Endothelial cell of umbilical vein (primary cell): Measurements from ENCODE around the gene ZNF423. TPM values are rescaled to one million over a fixed set of nuclear protein-coding genes. Genes with fewer than 3 reads are reported as not detected.

Experiments used
- BruUV-seq: library from RNA; stranded (reverse); fragments of 400-500 nt; replicated peaks from 2 replicates; lab custom pipeline; 2021; lab: Mats Ljungman, UMichigan
- CTCF ChIA-PET: fragments of 300-600, 350-600 bp; sonication (Branson Sonifier 250); formaldehyde crosslinking; loops from one replicate; lab custom pipeline; 2021; ENCODE audit warnings: antibody characterized with exemption, inconsistent platforms; lab: Charles Lee
- POLR2A ChIA-PET: fragments of 300-600, 350-600 bp; sonication (Branson Sonifier 250); formaldehyde crosslinking; loops from one replicate; lab custom pipeline; 2021; ENCODE audit warnings: antibody characterized with exemption, inconsistent platforms; lab: Charles Lee
- DNase-seq: peaks from one replicate; pipeline ENCODE4 v3.0.0-alpha.2; 2011; ENCODE audit warnings: low read depth, low spot score
- FAIRE-seq: peaks from 2 replicates; lab custom pipeline; 2011; peaks lifted over from hg19 to GRCh38; lab: Jason Lieb, UNC
- H2AFZ ChIP-seq: 2 replicates; pipeline ENCODE4 v1.6.0; 2012; ENCODE audit warnings: low read depth, low read length, control low read depth, inconsistent platforms
- H3K27ac ChIP-seq: 2 replicates; pipeline ENCODE4 v1.5.1; 2011; ENCODE audit warnings: low read depth, mild to moderate bottlenecking, control low read depth, low read length, moderate library complexity; ENCODE audit not compliant: insufficient read depth
- H3K27me3 ChIP-seq, 2 experiments: 2 replicates each; pipeline versions ENCODE4 v1.6.0 to v1.6.1; 2011; ENCODE audit warnings: low read length in 2 of 2, mixed read lengths in 1 of 2; ENCODE audit not compliant: control insufficient read depth in 2 of 2, insufficient read depth in 2 of 2
- H3K36me3 ChIP-seq, 2 experiments: 2 replicates in 1 of 2; 3 replicates in 1 of 2; pipeline ENCODE4 v1.5.1; 2011; ENCODE audit warnings: low read length in 2 of 2, mild to moderate bottlenecking in 1 of 2, moderate library complexity in 1 of 2; ENCODE audit not compliant: control insufficient read depth in 2 of 2, insufficient read depth in 2 of 2; ENCODE audit errors: extremely low read depth in 1 of 2
- H3K4me1 ChIP-seq: 3 replicates; pipeline ENCODE4 v1.5.1; 2011; ENCODE audit warnings: mild to moderate bottlenecking, low read length; ENCODE audit not compliant: control insufficient read depth, insufficient read depth; ENCODE audit errors: extremely low read depth
- H3K4me2 ChIP-seq: 2 replicates; pipeline ENCODE4 v1.6.1; 2011; ENCODE audit warnings: low read length, control low read depth, mixed read lengths; ENCODE audit not compliant: insufficient read depth
- H3K4me3 ChIP-seq, 3 experiments: fragments of 200-600 bp in 1 of 3; sonication (generic), shearing (Covaris generic) in 1 of 3; replicated peaks in 1 of 3; 2 replicates each; pipeline ENCODE4 v1.5.1; 2011 to 2016; ENCODE audit warnings: control low read depth in 3 of 3, low read length in 3 of 3, mild to moderate bottlenecking in 2 of 3, inconsistent platforms in 1 of 3, low read depth in 1 of 3, moderate library complexity in 1 of 3; ENCODE audit not compliant: insufficient read depth in 1 of 3
- H3K79me2 ChIP-seq: 2 replicates; pipeline ENCODE4 v1.6.0; 2012; ENCODE audit warnings: low read length, inconsistent platforms; ENCODE audit not compliant: control insufficient read depth, insufficient read depth
- H3K9ac ChIP-seq: replicated peaks from 2 replicates; pipeline ENCODE3; 2011; ENCODE audit warnings: low read length, control low read depth; ENCODE audit not compliant: insufficient read depth; ENCODE audit errors: extremely low read depth
- H3K9me1 ChIP-seq: replicated peaks from 3 replicates; pipeline ENCODE4 v1.6.0; 2011; ENCODE audit warnings: mild to moderate bottlenecking, low read length; ENCODE audit not compliant: control insufficient read depth, insufficient read depth; ENCODE audit errors: extremely low read depth
- H3K9me3 ChIP-seq: replicated peaks from 2 replicates; pipeline ENCODE4 v1.5.1; 2012; ENCODE audit warnings: low read length, inconsistent platforms; ENCODE audit not compliant: control insufficient read depth, insufficient read depth
- H4K20me1 ChIP-seq: replicated peaks from 2 replicates; pipeline ENCODE3; 2011; ENCODE audit warnings: mild to moderate bottlenecking, low read length; ENCODE audit not compliant: control insufficient read depth, insufficient read depth; ENCODE audit errors: extremely low read depth
- CTCF ChIP-seq, 2 donors: IDR thresholded peaks; 1 replicate in 1 of 2; 2 replicates in 1 of 2; pipeline ENCODE4 v1.5.1; 2011; ENCODE audit warnings: low read length in 2 of 2, mild to moderate bottlenecking in 2 of 2, moderate library complexity in 2 of 2, control low read depth in 1 of 2, inconsistent platforms in 1 of 2, low read depth in 1 of 2; ENCODE audit not compliant: insufficient read depth in 1 of 2; ENCODE audit errors: extremely low read depth in 1 of 2
- EZH2 ChIP-seq: IDR thresholded peaks from 2 replicates; pipeline ENCODE4 v1.6.1; 2012; ENCODE audit warnings: borderline replicate concordance, low read depth, mild to moderate bottlenecking, moderate library complexity, low read length, inconsistent platforms; ENCODE audit not compliant: severe bottlenecking
- FOS ChIP-seq: IDR thresholded peaks from 2 replicates; pipeline ENCODE4 v1.6.1; 2011; ENCODE audit warnings: mild to moderate bottlenecking, low read length, moderate library complexity, borderline replicate concordance; ENCODE audit not compliant: insufficient read depth
- GATA2 ChIP-seq: IDR thresholded peaks from 2 replicates; pipeline ENCODE4 v1.7.0; 2011; ENCODE audit warnings: low read depth, mild to moderate bottlenecking, moderate library complexity, mixed read lengths, low read length; ENCODE audit not compliant: insufficient read length, insufficient read depth
- JUN ChIP-seq: IDR thresholded peaks from 2 replicates; pipeline ENCODE4 v1.6.1; 2011; ENCODE audit warnings: borderline replicate concordance, low read depth; ENCODE audit not compliant: insufficient read length, insufficient read depth
- MAX ChIP-seq: IDR thresholded peaks from 2 replicates; pipeline ENCODE4 v1.6.1; 2011; ENCODE audit not compliant: insufficient read depth, insufficient read length
- MYC ChIP-seq: IDR thresholded peaks from one replicate; pipeline ENCODE4 v1.6.1; 2011; ENCODE audit warnings: mild to moderate bottlenecking, low read depth, low read length
- POLR2A ChIP-seq: IDR thresholded peaks from 2 replicates; pipeline ENCODE4 v1.6.1; 2012; ENCODE audit warnings: low read depth, mild to moderate bottlenecking, control low read depth, low read length
- POLR2AphosphoS5 ChIP-seq: IDR thresholded peaks from 2 replicates; pipeline ENCODE4 v1.6.1; 2012; ENCODE audit warnings: low read depth, mild to moderate bottlenecking, control low read depth, low read length, moderate library complexity; ENCODE audit not compliant: insufficient read depth
- dilution Hi-C: fragments of 300-500 bp; cut with MboI; formaldehyde crosslinking; loops from one replicate; pipeline ENCODE4 v1.15.0; 2019; ENCODE audit warnings: low sequenced_read_pairs; ENCODE audit not compliant: extremely low pct_ligation_motif_present
- intact Hi-C: fragments of 100-400 bp; cut with micrococcal nuclease; formaldehyde crosslinking; loops from one replicate; pipeline ENCODE4 v1.10.0; 2022
- polyA plus RNA-seq, 4 experiments: library from polyadenylated mRNA; depleted of rRNA in 3 of 4; stranded (reverse) in 3 of 4; unstranded in 1 of 4; fragments of >200 nt; gene quantifications; 2 replicates each; pipeline versions ENCODE4 v1.2.1 to v1.2.3, GENCODE V29; 2011 to 2012; ENCODE audit warnings: missing spikeins in 1 of 4
- total RNA-seq: library from RNA; stranded (reverse); gene quantifications from 2 replicates; pipeline ENCODE4 v1.2.3, GENCODE V29; 2021

Gene ZNF423
- total and polyA plus RNA-seq, 2 donors (not counting 3 experiments of a cell fraction or from before 2014, with no cell fraction given) = 2.2 to 8.1 TPM

GRCh38 chr16:49637933-49638672, 217.8 kb downstream of the ZNF423 start:
- no peak for DNase-seq
- no peaks in the 10 kb centered on the region for H3K79me2 ChIP-seq
- H3K4me3 ChIP-seq = no peak overlapping the region
- no peaks in the 10 kb centered on the region for H3K27me3 ChIP-seq
- H3K9me3 ChIP-seq = no peaks in the 10 kb centered on the region
- H3K9me1 ChIP-seq = no peaks in the 10 kb centered on the region
- CTCF ChIA-PET = interaction anchor here (1.7 kb wide), 1 partner anchor 219 kb away, joined by 3 read pairs; no protein-coding TSS in a partner anchor
- POLR2A ChIA-PET = no interaction called here
- no peak overlapping the region for H3K27ac ChIP-seq
- H3K4me1 ChIP-seq = peaks cover 16% of the 10 kb centered on the region
- intact Hi-C loops (no loop called here), dilution Hi-C loops (no loop called here)
- TF ChIP-seq MYC (no peak), JUN (no peak), MAX (no peak), EZH2 (no peak), POLR2A (no peak), CTCF (IDR thresholded peaks at IDR 0.05; ENCODE audit: extremely low read depth in 1 of 2, insufficient read depth in 1 of 2, low read depth in 1 of 2, low read length in 2 of 2) (no peak), FOS (no peak), POLR2AphosphoS5 (no peak), GATA2 (no peak)
- H3K4me2 ChIP-seq = no peak overlapping the region
- H4K20me1 ChIP-seq = no peaks in the 10 kb centered on the region
- H3K36me3 ChIP-seq = no peaks in the 10 kb centered on the region
- FAIRE-seq = no peak
- no peak overlapping the region for H3K9ac ChIP-seq
- no peak overlapping the region for H2AFZ ChIP-seq
- BruUV-seq = no TSS peak
